HEK293 (cell line): Measurements from ENCODE around the gene ARHGAP23.
A peak's percentile ranks its signal among the peaks of the same experiment; 100 is the strongest.
"Not testable (repeated sequence)": the region's sequence is repeated elsewhere in the genome, so short reads cannot be mapped to it uniquely, and the experiment has no call there.

Experiments used
- CTCF ChIA-PET: fragments of 350-600 bp; formaldehyde crosslinking; extraction: SDS; loops from one replicate; lab custom pipeline; 2021; ENCODE audit warnings: antibody characterized with exemption; lab: Yijun Ruan, JAX
- POLR2A ChIA-PET: fragments of 300-600 bp; formaldehyde crosslinking; extraction: SDS; loops from one replicate; lab custom pipeline; 2020; ENCODE audit warnings: antibody characterized with exemption, inconsistent platforms; lab: Yijun Ruan, JAX
- H3K27ac ChIP-seq: fragments of 200-500 bp; sonication (Bioruptor generic); 2 replicates; pipeline ENCODE4 v1.5.1; 2014; ENCODE audit warnings: low read depth, low read length, control low read depth, inconsistent platforms; ENCODE audit errors: extremely low read depth
- H3K36me3 ChIP-seq, 2 experiments: fragments of 200-500 bp in 1 of 2; sonication (Bioruptor generic) in 1 of 2; 1 replicate in 1 of 2; 2 replicates in 1 of 2; pipeline ENCODE4 v1.5.1; 2014 to 2017; ENCODE audit warnings: inconsistent platforms in 2 of 2, low read length in 2 of 2; ENCODE audit not compliant: control insufficient read depth in 2 of 2, insufficient read depth in 1 of 2
- H3K4me1 ChIP-seq: fragments of 200-500 bp; sonication (Bioruptor generic); 2 replicates; pipeline ENCODE4 v1.5.1; 2014; ENCODE audit warnings: mild to moderate bottlenecking, low read length, inconsistent platforms; ENCODE audit not compliant: control insufficient read depth, insufficient read depth
- H3K4me3 ChIP-seq: 2 replicates; pipeline ENCODE4 v1.5.1; 2011; ENCODE audit warnings: low read depth, mild to moderate bottlenecking, control low read depth, low read length, moderate library complexity
- H3K9me3 ChIP-seq: fragments of 200-500 bp; sonication (Bioruptor generic); 2 replicates; pipeline ENCODE4 v1.5.1; 2014; ENCODE audit warnings: low read depth, low read length, inconsistent platforms; ENCODE audit not compliant: control insufficient read depth, insufficient read depth
- EGR2 ChIP-seq: fragments of 450-650 bp; formaldehyde crosslinking; IDR thresholded peaks from 2 replicates; pipeline ENCODE4 v1.5.1; 2016; ENCODE audit warnings: low read depth, missing biosample characterization, missing genetic modification characterization
- GLIS1 ChIP-seq: fragments of 450-650 bp; formaldehyde crosslinking; IDR thresholded peaks from 2 replicates; pipeline ENCODE4 v1.5.1; 2016; ENCODE audit warnings: missing biosample characterization, missing genetic modification characterization
- HIC1 ChIP-seq: fragments of 450-650 bp; formaldehyde crosslinking; IDR thresholded peaks from 2 replicates; pipeline ENCODE4 v1.5.1; 2016; ENCODE audit warnings: missing biosample characterization, missing genetic modification characterization
- RBAK ChIP-seq: fragments of 450-650 bp; formaldehyde crosslinking; IDR thresholded peaks from 2 replicates; pipeline ENCODE4 v1.5.1; 2016; ENCODE audit warnings: missing biosample characterization, missing genetic modification characterization
- SCRT2 ChIP-seq: fragments of 450-650 bp; formaldehyde crosslinking; IDR thresholded peaks from 2 replicates; pipeline ENCODE4 v1.5.1; 2016; ENCODE audit warnings: missing biosample characterization, missing genetic modification characterization
- ZBTB17 ChIP-seq: fragments of 450-650 bp; formaldehyde crosslinking; IDR thresholded peaks from 2 replicates; pipeline ENCODE4 v1.5.1; 2016; ENCODE audit warnings: missing biosample characterization, missing genetic modification characterization
- ZBTB8A ChIP-seq: fragments of 450-650 bp; formaldehyde crosslinking; IDR thresholded peaks from 2 replicates; pipeline ENCODE4 v1.5.1; 2016; ENCODE audit warnings: missing biosample characterization, missing genetic modification characterization
- ZFHX2 ChIP-seq: fragments of 450-650 bp; formaldehyde crosslinking; conservative IDR thresholded peaks from 2 replicates; pipeline ENCODE4 v1.5.1; 2016; ENCODE audit warnings: missing biosample characterization, missing genetic modification characterization

The ARHGAP23 gene

DNA sequence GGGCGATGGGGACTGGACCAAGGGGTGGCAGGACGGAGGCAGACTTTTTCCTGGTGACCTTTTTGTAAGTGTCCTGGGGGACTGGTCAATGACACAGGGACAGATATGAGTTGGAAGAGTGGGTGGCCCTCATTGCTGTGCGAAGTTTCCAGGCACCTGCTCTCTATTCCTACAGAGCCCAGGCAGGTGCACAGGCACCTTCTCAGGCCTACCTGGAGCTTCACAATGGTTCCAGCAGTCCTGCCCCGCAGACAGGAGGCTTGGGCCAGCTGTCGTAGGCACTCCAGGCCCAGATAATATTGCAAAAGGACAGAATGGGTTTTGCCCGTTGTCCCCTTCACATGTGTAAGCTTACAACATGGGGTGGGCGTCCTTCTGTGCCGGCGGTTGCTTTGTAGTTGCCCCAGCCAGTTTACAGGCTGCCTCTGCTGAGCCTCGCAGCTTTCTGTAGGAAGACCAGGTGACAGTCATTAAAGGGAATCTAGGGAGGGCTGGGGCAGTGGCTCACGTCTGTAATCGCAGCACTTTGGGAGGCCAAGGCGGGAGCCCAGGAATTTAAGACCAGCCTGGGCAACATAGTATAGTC lies 84.3 kb downstream of the ARHGAP23 start:
- TF ChIP-seq EGR2 (tag by site-specific recombination) (peak; percentile 50; the same call in 1 of the 2 replicates), RBAK (tag by site-specific recombination) (no peak), ZFHX2 (tag by site-specific recombination) (peak; percentile 14; the same call in 1 of the 2 replicates)
- TF ChIP-seq, all 188 proteins: peak for 2
- Histone ChIP-seq H3K4me3 (no peak overlapping the region), H3K9me3 (no peaks in the 10 kb centered on the region), H3K4me1 (no peaks in the 10 kb centered on the region), H3K36me3 (no peaks in the 10 kb centered on the region), H3K27ac (no peak overlapping the region)
- CTCF ChIA-PET, result interaction anchor here (0.5 to 11.1 kb wide), 7 partner anchors 20 to 153 kb away, joined by 3 to 128 read pairs (median 5); no protein-coding TSS in a partner anchor
- POLR2A ChIA-PET, result interaction anchor here (0.7 kb wide), 1 partner anchor 46 kb away, joined by 4 read pairs; no protein-coding TSS in a partner anchor

DNA sequence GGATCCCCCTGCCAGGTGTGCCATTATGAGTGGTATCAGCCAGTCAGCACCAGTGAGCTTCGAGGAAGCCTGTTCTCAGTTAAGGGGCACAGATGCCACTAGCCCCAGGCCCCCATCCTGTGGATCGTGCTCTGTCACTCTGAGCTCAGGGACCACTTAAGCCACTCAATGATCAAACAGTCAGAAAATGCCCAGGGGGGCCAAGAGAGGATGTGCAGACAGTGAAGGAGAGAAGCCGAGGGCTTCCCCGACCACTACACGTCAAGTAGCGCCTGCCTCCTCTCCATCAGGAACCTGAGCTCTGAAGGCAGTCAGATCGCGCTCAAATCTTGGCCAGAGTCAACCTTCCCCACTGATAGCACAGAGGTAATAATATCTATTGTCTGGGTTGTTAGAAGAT lies 98.3 kb downstream of the ARHGAP23 start:
- H3K4me3 ChIP-seq, H3K9me3 ChIP-seq, H3K27ac ChIP-seq, POLR2A ChIA-PET, H3K4me1 ChIP-seq, H3K36me3 ChIP-seq: not testable (repeated sequence)
- CTCF ChIA-PET, result interaction anchor here (0.7 kb wide), 1 partner anchor 136 kb away, joined by 3 read pairs; no protein-coding TSS in a partner anchor

DNA sequence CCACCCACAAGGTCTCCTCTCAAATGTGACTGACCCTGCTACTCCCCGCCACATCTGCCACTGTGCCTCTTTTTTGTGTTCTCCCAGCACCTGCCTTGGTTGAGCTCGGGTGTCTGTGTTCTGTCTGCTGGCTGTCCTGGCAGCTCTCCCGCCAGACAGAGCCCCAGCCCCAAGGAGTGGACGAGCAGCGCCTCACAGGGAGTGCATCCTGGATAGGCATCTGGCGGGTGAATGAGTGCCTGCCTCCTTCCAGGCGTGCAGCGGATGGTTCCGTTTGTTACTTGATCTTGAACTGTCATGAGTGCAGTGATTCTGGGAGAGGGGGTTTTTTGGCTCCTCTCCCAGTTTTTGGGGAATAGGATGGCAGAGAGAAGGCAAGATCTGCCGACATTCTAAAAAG lies 99.9 kb downstream of the ARHGAP23 start:
- H3K4me3 ChIP-seq, H3K4me1 ChIP-seq, H3K9me3 ChIP-seq, H3K36me3 ChIP-seq, H3K27ac ChIP-seq: not testable (repeated sequence)
- TF ChIP-seq ZBTB8A (tag by site-specific recombination), result peak; percentile 21; the same call in 1 of the 2 replicates
- 0 out of 2 replicates have a peak, but pooled peaks have one; percentile 26 for TF ChIP-seq ZBTB17 (tag by site-specific recombination)
- 0 out of 2 replicates have a peak, but pooled peaks have one; percentile 25 for TF ChIP-seq GLIS1
- POLR2A ChIA-PET, result interaction anchor here (0.7 kb wide), 1 partner anchor 15 kb away, joined by 6 read pairs; no protein-coding TSS in a partner anchor
- CTCF ChIA-PET, result interaction anchor here (0.6 to 0.7 kb wide), 2 partner anchors 16 to 135 kb away, joined by 3 to 4 read pairs; no protein-coding TSS in a partner anchor

GRCh38 chr17:38530856-38531255 lies 102.6 kb downstream of the ARHGAP23 start:
- CTCF ChIA-PET, H3K9me3 ChIP-seq: not testable (repeated sequence)

GRCh38 chr17:38531761-38532160 lies 103.5 kb downstream of the ARHGAP23 start:
- H3K4me1 ChIP-seq, POLR2A ChIA-PET, H3K9me3 ChIP-seq, H3K27ac ChIP-seq, H3K36me3 ChIP-seq, CTCF ChIA-PET, H3K4me3 ChIP-seq: not testable (repeated sequence)

More at GRCh38 chr17:38530856-38531255, 102.6 kb downstream of the ARHGAP23 start:
- peak; percentile 25; the same call in 1 of the 2 replicates for TF ChIP-seq HIC1
- not testable (repeated sequence) for H3K4me3 ChIP-seq, H3K4me1 ChIP-seq, H3K36me3 ChIP-seq, H3K27ac ChIP-seq
- POLR2A ChIA-PET, result interaction anchor here (0.7 kb wide), 1 partner anchor 51 kb away, joined by 4 read pairs; no protein-coding TSS in a partner anchor

- no peaks in the 10 kb centered on the region for H3K36me3 ChIP-seq
- CTCF ChIA-PET, result no interaction called here
Measured at GRCh38 chr17:38532451-38532850, 104.2 kb downstream of the ARHGAP23 start.

More at GRCh38 chr17:38532451-38532850, 104.2 kb downstream of the ARHGAP23 start:
- Histone ChIP-seq H3K4me3 (no peak overlapping the region), H3K27ac (no peak overlapping the region), H3K4me1 (no peaks in the 10 kb centered on the region), H3K9me3 (no peaks in the 10 kb centered on the region)
- POLR2A ChIA-PET, result no interaction called here
- TF ChIP-seq ZFHX2 (tag by site-specific recombination) (0 out of 2 replicates have a peak, but pooled peaks have one; percentile 15), SCRT2 (tag by site-specific recombination) (no peak)
